Activated T-helper 2 cell treated with anti-CD3 and anti-CD28 coated beads, Interferon-gamma antibody, Interleukin-2, Interleukin-4, amounts not matched to agents 10 μg/mL and 5 μg/mL and 100 μg/mL, durations not matched to agents 14 hours and 24 hours and 36 hours (primary cell): ENCODE measurements around the gene SLC24A4. TPM values are rescaled to one million over a fixed set of nuclear protein-coding genes. Genes with fewer than 3 reads are reported as not detected.

Experiments
- DNase-seq: peaks from one replicate; pipeline ENCODE4 v3.0.0; 2021; ENCODE audit warnings: low spot score
- H3K27ac Mint-ChIP-seq: one replicate; pipeline ENCODE4 v1.8.0; 2021; ENCODE audit warnings: mixed read lengths
- H3K27me3 Mint-ChIP-seq: one replicate; pipeline ENCODE4 v1.8.0; 2021; ENCODE audit warnings: low read depth, mixed read lengths
- H3K36me3 Mint-ChIP-seq: one replicate; pipeline ENCODE4 v1.8.0; 2021; ENCODE audit warnings: low read depth, mixed read lengths
- H3K4me1 Mint-ChIP-seq: one replicate; pipeline ENCODE4 v1.8.0; 2021; ENCODE audit warnings: low read depth, mixed read lengths
- H3K4me3 Mint-ChIP-seq: one replicate; pipeline ENCODE4 v1.8.0; 2021; ENCODE audit warnings: low read depth, mild to moderate bottlenecking, moderate library complexity, mixed read lengths
- H3K9me3 Mint-ChIP-seq: one replicate; pipeline ENCODE4 v1.8.0; 2021; ENCODE audit warnings: mixed read lengths
- intact Hi-C: fragments of 100-400 bp; cut with micrococcal nuclease; formaldehyde crosslinking; loops from one replicate; pipeline ENCODE4 v1.15.1; 2023
- total RNA-seq: library from RNA; stranded (reverse); gene quantifications from 2 replicates; pipeline ENCODE4 v1.2.3, GENCODE V29; 2022

SLC24A4 gene
- total RNA-seq, 1 donor from 2014 or later: not detected

DNA sequence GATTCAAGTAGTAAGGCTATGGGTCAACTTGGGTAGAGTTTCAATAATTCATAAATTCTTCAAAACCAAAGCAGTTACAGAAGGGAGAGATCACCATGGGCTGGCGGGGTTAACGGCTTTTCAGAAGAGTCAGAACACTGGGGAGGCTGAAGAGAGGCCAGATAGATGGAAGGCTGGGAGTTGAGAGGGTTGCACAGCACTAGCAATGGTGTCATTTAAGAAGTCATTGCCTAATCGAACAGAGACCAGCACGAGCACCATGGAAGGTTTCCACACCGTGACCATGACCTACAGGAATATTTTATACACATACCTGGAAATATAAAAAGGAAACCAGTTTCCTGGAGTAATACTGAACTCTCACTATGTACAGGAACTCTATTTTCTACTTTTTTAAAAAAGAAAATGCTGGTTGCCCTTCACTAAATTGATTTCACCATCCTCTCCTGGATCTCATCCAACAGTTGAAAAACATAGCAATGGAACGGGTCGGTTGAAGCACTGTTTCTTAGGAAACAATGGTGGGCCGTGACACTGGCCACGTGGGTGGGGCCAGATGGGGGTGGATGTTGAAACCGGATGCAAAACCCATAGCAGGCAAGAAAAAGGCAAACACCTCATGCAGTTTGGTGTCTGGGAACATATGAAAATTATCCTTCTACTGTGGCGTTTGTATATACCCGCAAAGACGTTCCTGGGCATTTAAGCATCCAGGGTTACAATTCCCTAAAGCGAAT lies 152.7 kb downstream of the SLC24A4 start:
- Mint-ChIP-seq H3K9me3 (peaks cover 6% of the 10 kb centered on the region), H3K27ac (no peak overlapping the region), H3K4me1 (peaks cover 1% of the 10 kb centered on the region), H3K36me3 (no peaks in the 10 kb centered on the region), H3K4me3 (no peak overlapping the region), H3K27me3 (peaks cover 16% of the 10 kb centered on the region)
- DNase-seq: no peak
- intact Hi-C loops: no loop called here

DNA sequence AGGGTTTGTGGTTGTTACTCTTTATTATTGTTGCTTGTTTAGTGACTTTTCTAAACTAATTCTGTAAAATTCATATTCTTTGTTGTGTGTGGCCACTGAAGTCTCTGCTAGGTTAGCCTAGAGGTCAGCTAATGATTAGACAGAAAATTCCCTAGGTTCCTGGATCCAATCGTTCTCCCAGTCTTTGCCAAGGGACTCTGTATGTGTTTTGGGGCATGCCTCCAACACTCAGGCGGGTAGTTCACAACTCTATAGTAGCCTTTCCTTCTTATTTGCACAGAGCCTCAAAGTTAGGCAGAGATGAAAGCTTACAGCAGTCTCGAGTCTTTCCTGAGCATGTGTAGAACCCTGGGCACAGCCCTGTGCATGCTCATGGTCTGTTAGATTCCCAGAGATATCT lies 157.9 kb downstream of the SLC24A4 start:
- no peaks in the 10 kb centered on the region for H3K36me3 Mint-ChIP-seq
- no peaks in the 10 kb centered on the region for H3K4me1 Mint-ChIP-seq
- H3K27me3 Mint-ChIP-seq: peaks cover 23% of the 10 kb centered on the region
- intact Hi-C loops: no loop called here
- H3K4me3 Mint-ChIP-seq: no peak overlapping the region
- peaks cover 6% of the 10 kb centered on the region for H3K9me3 Mint-ChIP-seq
- no peak overlapping the region for H3K27ac Mint-ChIP-seq
- no peak for DNase-seq

DNA sequence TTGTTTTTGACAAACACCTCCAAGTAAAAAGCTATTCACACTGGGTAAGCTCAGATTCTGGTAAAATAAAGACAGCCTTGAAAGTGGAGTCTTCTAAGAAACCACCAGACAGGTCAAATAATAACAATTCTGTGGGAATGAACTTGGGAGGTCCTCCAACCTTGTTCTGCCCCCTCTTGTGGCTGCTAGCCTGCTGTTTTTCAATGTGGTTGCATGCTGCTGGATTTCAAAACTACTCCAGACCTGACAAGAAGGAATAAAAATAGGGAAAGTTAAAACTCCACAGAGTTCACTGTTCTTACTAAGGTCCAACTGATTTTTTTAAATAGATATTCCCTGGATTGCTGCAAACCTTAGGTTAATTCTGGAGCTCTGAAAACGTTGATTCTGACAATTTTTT lies 158.4 kb downstream of the SLC24A4 start:
- H3K9me3 Mint-ChIP-seq: peaks cover 6% of the 10 kb centered on the region
- peaks cover 24% of the 10 kb centered on the region for H3K27me3 Mint-ChIP-seq
- no peak overlapping the region for H3K27ac Mint-ChIP-seq
- no peaks in the 10 kb centered on the region for H3K4me1 Mint-ChIP-seq
- H3K36me3 Mint-ChIP-seq: no peaks in the 10 kb centered on the region
- DNase-seq: no peak
- intact Hi-C loops: no loop called here
- no peak overlapping the region for H3K4me3 Mint-ChIP-seq

DNA sequence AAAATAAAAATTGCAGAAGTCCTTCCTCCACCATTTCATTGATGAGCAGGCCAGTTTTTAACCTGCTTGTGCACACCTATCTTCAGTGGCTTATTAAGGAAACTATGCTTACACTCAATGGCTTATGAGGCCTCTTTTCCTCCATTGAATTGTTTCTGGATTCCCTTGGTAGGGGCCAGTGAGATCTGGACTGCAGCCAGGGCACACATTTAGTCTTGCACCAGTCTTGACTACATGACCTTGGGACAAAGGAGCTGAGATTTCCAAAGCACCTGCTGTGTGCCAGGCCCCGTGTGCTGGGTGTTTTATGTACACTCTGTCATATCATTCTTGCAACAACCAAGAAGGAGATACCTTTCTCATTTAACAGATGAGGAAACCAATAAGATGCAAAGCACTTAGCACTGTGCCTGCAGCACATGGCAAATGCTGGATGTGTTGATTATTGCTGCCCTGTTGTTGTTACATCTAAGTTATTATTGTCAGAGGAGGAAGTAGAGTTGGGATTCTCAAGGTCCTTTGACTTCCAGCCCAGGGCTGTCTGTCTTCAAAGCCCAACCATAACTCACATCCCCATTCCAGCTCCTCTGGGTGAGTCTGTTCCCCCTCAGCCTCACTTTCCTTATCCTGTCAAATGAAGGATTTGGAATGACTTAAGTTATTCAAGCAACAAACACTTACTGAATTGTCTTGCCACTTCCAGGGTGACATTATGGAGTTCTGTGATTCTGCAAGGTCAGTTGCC lies 159.0 kb downstream of the SLC24A4 start:
- no peaks in the 10 kb centered on the region for H3K4me1 Mint-ChIP-seq
- H3K9me3 Mint-ChIP-seq: peaks cover 6% of the 10 kb centered on the region

DNA sequence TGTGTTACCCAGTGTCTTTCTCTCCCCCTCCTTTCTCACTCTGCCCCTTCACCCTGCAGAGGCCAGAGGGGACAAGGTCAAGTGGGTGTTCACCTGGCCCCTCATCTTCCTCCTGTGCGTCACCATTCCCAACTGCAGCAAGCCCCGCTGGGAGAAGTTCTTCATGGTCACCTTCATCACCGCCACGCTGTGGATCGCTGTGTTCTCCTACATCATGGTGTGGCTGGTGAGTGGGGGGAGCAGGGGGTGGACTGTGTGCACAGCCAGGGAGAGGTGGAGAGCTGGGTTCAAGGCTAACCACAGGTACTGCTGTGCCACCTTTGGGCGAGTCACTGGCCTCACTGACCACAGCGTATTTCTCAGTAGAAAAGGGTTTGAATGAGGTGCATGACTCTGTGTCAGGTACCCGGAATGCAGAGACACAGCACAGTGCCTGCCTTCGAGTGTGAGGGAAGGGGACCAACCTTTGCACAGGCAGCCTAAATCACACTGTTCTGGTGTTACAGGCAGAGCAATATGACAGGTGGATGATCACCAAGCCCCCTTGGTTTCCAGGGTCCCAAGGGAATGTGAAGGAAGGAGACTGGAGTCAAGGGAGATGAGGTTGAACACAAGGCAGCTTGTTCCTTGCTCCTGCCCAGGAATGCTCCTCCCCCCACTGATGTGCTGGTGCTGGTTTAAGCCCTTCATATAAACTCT lies 159.8 kb downstream of the SLC24A4 start:
- Mint-ChIP-seq H3K36me3 (no peaks in the 10 kb centered on the region), H3K4me3 (no peak overlapping the region), H3K27me3 (peaks cover 22% of the 10 kb centered on the region), H3K27ac (no peak overlapping the region), H3K4me1 (no peaks in the 10 kb centered on the region), H3K9me3 (peaks cover 6% of the 10 kb centered on the region)
- DNase-seq: no peak
- intact Hi-C loops: no loop called here

More for the DNA sequence above, 159.0 kb downstream of the SLC24A4 start:
- peaks cover 25% of the 10 kb centered on the region for H3K27me3 Mint-ChIP-seq
- no peak overlapping the region for H3K27ac Mint-ChIP-seq
- no peaks in the 10 kb centered on the region for H3K36me3 Mint-ChIP-seq
- DNase-seq: no peak
- intact Hi-C loops: no loop called here
- H3K4me3 Mint-ChIP-seq: no peak overlapping the region

DNA sequence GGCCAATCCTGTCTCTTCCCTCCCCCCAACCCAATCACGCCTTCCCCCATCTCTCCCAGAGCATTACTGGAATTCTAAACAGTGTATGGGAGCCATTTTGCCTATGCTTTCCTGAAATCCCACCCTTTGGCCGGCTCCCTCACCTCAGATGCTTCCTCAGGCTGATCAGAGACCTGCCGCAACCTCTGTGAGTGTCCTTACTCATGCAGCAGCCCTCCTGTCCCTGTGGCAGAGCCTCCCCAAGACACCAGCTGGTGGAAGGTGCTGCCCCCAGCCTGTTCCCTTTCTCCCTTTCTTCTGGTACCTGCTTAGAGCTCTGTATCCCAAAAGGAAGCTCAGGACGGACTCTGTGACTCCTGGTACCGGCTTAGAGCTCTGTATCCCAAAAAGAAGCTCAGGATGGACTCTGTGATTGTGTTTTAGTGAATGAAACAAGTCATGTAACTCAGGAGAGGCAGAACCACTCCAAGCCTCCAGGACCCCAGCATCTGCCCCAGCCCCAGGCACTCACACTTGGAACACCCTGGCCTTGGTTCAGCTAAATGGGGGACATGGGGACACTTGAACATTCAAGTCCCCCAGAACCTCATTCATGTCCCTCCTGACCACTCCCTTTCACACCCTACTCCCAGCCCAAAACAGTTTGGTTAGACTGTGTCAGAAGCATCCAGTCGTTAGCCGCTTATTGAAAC lies 161.3 kb downstream of the SLC24A4 start:
- no peaks in the 10 kb centered on the region for H3K4me1 Mint-ChIP-seq
- no peak overlapping the region for H3K4me3 Mint-ChIP-seq
- peaks cover under 1% of the 10 kb centered on the region for H3K9me3 Mint-ChIP-seq
- DNase-seq: no peak
- no peaks in the 10 kb centered on the region for H3K36me3 Mint-ChIP-seq
- no peak overlapping the region for H3K27ac Mint-ChIP-seq
- intact Hi-C loops: no loop called here
- H3K27me3 Mint-ChIP-seq: peaks cover 16% of the 10 kb centered on the region

DNA sequence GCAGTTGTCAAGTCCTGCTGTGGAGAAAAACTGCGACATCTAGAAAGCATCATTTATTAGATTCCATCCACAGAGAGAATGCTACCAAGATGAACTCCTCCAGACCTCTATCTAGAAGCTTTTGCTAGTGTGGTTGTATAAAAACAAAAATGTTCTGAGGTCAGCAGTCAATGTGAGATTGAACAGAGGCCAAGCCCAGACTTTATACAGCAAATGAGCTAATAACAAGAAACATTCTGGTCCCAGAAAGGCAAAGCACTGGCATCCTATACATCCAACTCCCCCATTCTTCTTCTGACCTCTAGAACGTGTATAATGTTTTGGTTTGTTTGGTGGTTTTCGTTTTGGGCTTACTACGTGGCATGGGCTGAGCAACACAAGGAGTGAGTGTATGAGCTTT lies 163.9 kb downstream of the SLC24A4 start:
- no peak for DNase-seq
- Mint-ChIP-seq H3K27me3 (peaks cover 11% of the 10 kb centered on the region), H3K27ac (no peak overlapping the region), H3K36me3 (no peaks in the 10 kb centered on the region), H3K4me1 (no peaks in the 10 kb centered on the region), H3K9me3 (no peaks in the 10 kb centered on the region), H3K4me3 (no peak overlapping the region)
- intact Hi-C loops: no loop called here

DNA sequence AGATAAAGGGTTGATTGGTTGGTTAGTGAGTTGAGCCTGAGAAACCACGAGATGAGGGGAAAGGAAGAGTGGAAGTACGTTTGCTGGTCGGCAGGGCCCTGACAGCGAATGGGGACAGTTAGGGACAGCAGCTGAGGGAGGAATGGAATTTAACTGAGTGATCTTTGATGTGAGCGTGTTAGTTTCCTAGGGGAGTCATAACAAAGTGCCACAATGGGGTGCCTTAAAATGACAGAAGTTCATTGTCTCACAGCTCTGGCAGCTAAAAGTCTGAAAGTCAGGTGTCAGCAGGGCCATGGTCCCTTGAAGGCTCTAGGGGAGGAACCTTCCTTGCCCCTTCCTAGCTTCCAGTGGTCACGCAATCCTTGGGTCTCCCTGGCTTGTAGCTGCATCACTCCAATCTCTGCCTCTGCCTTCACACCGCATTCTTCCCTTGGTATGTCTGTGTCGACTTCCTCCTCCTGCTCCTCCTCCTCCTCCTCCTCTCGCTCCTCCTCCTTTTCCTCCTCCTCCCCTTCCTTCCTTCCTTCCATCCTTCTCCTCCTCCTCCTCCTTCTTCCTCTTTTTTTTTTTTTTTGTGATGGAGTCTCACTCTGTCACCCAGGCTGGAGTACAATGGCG lies 164.7 kb downstream of the SLC24A4 start:
- Mint-ChIP-seq H3K9me3 (no peaks in the 10 kb centered on the region), H3K27me3 (peaks cover 11% of the 10 kb centered on the region), H3K36me3 (no peaks in the 10 kb centered on the region), H3K4me3 (no peak overlapping the region), H3K4me1 (no peaks in the 10 kb centered on the region), H3K27ac (no peak overlapping the region)
- DNase-seq: no peak
- intact Hi-C loops: no loop called here

DNA sequence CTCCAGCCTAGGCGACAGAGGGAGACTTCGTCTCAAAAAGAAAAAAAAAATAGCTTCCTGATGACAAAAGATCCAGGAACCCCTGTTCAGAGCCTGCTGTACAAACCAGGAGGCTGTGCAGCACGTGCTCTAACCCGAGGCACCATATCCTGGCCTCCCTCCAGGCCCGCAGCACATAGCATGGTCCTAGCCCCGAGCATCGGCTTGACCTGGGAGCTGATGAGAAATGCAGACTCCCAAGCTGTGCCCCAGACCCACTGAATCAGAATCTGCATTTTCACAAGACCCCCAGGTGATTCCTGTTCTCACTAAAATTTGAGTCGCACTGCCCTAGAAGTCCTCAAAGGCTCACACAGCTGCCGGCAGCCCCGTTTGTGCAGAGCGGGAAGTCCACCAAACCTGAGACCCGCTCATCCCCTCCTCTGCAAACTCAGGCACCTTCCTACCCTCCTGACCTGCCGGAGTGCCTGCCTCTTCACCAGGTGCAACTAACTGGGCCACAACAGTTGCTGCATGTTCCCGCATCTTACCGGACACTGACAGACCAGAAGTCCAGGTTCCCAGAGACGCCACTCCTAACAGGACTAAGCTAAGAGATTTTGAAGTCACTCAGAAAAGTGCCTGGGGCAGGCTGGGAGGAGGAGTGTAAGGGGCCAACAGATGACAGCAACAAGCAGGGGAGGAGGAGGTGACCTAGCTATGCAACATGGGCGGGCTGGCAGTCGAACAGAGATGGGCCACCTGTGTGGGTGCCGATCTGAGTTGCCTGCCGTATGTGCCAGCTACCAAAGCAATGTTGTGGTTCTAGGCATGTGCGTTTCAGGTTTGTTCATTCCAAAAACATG lies 166.7 kb downstream of the SLC24A4 start:
- intact Hi-C loops: no loop called here
- H3K4me3 Mint-ChIP-seq: no peak overlapping the region
- DNase-seq: no peak
- no peak overlapping the region for H3K27ac Mint-ChIP-seq
- H3K27me3 Mint-ChIP-seq: peaks cover 9% of the 10 kb centered on the region
- no peaks in the 10 kb centered on the region for H3K9me3 Mint-ChIP-seq
- H3K36me3 Mint-ChIP-seq: no peaks in the 10 kb centered on the region
- no peaks in the 10 kb centered on the region for H3K4me1 Mint-ChIP-seq

DNA sequence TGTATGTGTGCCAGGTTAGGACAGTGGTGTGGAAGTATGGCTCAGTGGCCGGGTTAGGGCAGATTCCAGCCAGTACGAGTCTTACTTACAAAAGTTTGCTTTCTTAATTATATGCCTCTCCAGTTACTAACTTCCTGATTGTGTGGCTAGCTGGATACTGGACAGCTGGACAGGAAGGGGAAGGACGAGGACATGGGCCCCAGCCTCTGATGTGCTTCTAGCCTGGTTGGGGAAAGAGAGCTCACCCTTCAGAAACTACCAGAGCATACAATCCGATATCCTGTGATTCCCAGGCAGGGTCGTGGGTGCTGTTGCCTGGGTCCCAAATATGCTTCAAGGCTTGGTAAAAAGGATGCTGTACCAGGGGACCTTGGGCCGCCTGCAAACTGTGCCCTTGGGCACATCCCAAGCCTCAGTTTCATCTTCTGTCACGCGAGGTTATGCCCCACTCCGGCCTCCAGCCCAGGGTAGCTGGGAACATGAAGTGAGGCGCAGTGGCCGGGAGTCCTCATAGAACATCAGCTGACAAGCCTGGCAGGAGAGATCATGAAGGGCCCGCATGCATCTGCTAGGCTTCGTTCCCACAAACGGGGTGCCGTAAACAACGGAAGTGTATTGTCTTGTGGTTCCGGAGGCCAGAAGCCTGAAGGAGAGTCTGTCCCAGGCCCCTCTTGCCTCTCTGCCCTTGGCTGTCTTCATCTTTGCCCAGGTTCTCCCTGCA lies 167.4 kb downstream of the SLC24A4 start:
- intact Hi-C loops: no loop called here
- no peak overlapping the region for H3K4me3 Mint-ChIP-seq

DNA sequence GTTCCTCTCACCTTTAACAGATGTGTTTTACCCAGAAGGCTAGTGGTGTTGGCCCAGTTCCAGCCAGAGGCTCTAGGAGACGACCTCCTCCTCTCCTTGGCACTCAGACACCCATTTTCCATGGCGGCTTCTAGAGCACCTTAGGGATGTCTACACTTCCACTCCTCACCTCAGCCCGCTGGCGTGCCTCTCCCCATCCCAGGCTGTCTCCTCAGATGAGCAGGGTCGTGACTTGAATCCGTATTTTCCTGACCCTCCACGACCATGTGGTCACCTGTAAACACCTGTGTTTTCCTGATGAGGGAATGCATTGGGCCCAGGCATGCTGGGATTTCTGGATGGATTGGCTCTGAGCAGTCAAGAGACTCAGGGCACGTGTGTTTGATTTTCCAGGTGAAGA lies 168.8 kb downstream of the SLC24A4 start:
- Mint-ChIP-seq H3K27ac (no peak overlapping the region), H3K27me3 (peaks cover 10% of the 10 kb centered on the region), H3K4me1 (no peaks in the 10 kb centered on the region), H3K9me3 (no peaks in the 10 kb centered on the region), H3K36me3 (no peaks in the 10 kb centered on the region), H3K4me3 (no peak overlapping the region)
- no peak for DNase-seq
- intact Hi-C loops: no loop called here

More for the DNA sequence above, 167.4 kb downstream of the SLC24A4 start:
- H3K9me3 Mint-ChIP-seq: no peaks in the 10 kb centered on the region
- H3K4me1 Mint-ChIP-seq: no peaks in the 10 kb centered on the region
- H3K36me3 Mint-ChIP-seq: no peaks in the 10 kb centered on the region
- H3K27me3 Mint-ChIP-seq: peaks cover 9% of the 10 kb centered on the region
- H3K27ac Mint-ChIP-seq: no peak overlapping the region
- no peak for DNase-seq
